Astrocyte of the spinal cord (primary cell): ENCODE data around the gene PLA2R1.

Experiments used
- DNase-seq: peaks from one replicate; pipeline ENCODE4 v3.0.0; 2011; ENCODE audit warnings: low read depth, low spot score
- H3K4me3 ChIP-seq: 2 replicates; pipeline ENCODE4 v1.5.1; 2011; ENCODE audit warnings: low read depth, mild to moderate bottlenecking, low read length, moderate library complexity
- in situ Hi-C: cut with HindIII; loops from 2 replicates; pipeline ENCODE4 v1.10.0; 2017; ENCODE audit warnings: low sequenced_read_pairs
- TF ChIP-seq, protein P1 (sequence below): IDR thresholded peaks from 2 replicates; pipeline ENCODE4 v1.5.1; 2012; ENCODE audit warnings: low read depth, mild to moderate bottlenecking, low read length, inconsistent platforms

The PLA2R1 gene

DNA sequence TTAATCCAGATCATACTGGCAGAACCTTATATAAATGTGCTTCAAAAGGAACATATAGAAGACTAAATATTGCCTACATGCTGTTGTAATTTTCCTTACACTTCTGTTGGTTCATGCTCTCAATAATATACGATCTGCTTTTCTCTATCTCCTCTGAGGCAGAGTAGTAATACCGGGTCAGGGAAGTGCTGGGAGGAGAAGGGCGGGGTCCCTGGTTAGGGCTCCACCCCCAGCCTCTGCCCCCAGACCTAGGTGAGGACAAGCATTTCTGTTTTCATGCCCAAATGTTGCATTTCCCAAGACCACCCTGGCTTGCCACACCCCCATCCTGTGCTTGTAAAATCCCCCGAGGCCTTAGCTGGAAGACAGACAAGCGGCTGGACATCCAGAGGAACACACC lies 55.3 kb downstream of the PLA2R1 start:
- DNase-seq = no peak
- H3K4me3 ChIP-seq = no peak overlapping the region
- TF ChIP-seq, protein P1, sequence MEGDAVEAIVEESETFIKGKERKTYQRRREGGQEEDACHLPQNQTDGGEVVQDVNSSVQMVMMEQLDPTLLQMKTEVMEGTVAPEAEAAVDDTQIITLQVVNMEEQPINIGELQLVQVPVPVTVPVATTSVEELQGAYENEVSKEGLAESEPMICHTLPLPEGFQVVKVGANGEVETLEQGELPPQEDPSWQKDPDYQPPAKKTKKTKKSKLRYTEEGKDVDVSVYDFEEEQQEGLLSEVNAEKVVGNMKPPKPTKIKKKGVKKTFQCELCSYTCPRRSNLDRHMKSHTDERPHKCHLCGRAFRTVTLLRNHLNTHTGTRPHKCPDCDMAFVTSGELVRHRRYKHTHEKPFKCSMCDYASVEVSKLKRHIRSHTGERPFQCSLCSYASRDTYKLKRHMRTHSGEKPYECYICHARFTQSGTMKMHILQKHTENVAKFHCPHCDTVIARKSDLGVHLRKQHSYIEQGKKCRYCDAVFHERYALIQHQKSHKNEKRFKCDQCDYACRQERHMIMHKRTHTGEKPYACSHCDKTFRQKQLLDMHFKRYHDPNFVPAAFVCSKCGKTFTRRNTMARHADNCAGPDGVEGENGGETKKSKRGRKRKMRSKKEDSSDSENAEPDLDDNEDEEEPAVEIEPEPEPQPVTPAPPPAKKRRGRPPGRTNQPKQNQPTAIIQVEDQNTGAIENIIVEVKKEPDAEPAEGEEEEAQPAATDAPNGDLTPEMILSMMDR = no peak
- in situ Hi-C loops = no loop called here

DNA sequence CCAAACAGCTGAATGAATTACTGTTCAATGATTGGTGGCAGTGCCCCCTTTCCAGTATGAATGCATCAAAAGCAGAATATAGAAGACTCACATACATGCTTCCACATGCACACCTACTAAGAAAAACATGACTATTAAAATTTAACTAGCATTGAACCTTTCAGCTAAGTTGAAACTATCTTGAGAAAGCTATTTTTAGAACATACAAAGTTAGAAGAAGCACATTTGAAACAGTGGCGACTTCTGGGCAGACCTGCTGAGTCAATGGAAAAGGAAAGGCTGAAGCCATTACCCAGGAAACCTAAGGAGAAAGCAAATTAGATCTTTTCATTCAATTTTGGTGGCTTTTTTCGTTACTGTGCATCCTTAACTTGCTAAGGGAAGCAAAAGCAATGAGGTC lies 55.9 kb downstream of the PLA2R1 start:
- TF ChIP-seq, protein P1 = no peak
- in situ Hi-C loops = no loop called here
- H3K4me3 ChIP-seq = no peak overlapping the region
- no peak for DNase-seq

DNA sequence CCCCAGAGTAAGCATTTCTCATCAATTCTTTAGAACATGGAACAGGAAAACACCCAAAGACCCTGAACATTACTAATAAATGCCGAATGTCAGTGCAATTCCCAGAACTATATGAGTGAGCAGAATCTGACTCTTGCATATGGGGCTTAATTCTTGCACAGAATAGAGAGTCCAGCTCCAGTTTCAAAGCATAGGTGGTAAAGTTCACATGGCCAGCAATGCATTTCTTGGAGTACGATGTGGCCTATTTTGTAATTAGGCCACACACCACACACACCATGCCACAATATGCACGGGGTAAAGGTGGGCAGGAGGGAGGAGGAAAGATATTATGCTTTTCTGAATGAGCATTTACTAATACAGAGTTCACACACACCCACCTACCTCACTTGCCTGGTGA lies 56.5 kb downstream of the PLA2R1 start:
- TF ChIP-seq, protein P1 = no peak
- no peak for DNase-seq
- no peak overlapping the region for H3K4me3 ChIP-seq
- in situ Hi-C loops = no loop called here

DNA sequence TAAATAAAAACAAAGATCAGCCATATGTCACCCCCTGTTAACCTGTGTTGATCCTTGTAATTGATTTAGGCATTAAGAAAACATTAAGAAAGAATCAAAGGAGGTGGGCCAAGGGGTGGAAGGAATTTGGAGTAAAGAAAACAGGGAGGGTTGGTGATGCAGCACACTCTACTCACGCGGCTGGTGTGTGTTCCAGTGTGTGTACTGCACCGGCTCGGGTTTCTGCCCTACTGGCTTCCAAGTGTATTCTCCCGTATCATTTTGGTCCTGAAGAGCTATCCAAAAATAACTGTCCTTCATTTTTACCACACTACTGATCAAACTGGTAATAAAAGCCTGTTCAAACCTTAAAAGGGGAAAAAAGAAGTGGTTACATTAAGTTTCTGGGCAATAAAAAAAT lies 56.9 kb downstream of the PLA2R1 start:
- in situ Hi-C loops = no loop called here

DNA sequence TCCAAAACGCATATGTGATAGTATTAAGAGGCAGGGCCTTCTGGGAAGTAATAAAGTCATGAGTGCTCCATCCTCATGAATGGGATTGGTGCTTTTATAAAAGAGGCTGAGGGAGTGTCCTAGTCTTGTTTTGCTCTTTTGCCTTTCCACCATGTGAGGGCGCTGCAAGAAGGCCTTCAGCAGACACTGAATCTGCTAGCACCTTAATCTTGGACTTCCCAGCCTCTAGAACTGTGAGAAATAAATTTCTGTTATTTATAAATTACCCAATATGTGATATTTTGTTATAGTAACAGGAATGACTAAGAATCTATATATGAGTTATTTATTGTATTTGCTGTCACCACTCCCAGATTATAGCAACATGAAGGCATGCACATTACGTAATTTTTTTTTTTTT lies 63.5 kb downstream of the PLA2R1 start:
- no peak overlapping the region for H3K4me3 ChIP-seq
- no peak for DNase-seq
- in situ Hi-C loops = no loop called here
- TF ChIP-seq, protein P1 = peak; percentile 27

More for the DNA sequence above, 56.9 kb downstream of the PLA2R1 start:
- H3K4me3 ChIP-seq = no peak overlapping the region
- no peak for DNase-seq
- TF ChIP-seq, protein P1 = no peak

DNA sequence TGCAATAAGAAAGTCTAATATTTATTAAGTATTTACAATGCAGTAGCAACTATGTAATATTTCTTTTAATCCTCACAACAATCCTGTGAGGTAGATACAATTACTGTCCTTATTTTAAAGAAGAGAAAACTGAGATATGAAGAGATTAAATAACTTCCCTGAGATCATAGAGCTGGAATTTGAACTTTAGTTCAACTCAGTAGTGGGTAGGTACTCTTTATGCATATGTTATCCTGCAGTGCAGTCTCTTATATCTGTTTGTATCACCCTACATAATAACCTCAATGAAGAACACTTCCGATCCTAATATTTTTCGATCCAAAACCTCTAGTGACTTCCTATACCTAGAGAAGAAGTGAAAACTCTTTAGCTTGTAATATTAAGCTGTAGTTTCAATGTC lies 64.2 kb downstream of the PLA2R1 start:
- no peak for DNase-seq
- no peak overlapping the region for H3K4me3 ChIP-seq
- TF ChIP-seq, protein P1 = no peak
- in situ Hi-C loops = no loop called here

DNA sequence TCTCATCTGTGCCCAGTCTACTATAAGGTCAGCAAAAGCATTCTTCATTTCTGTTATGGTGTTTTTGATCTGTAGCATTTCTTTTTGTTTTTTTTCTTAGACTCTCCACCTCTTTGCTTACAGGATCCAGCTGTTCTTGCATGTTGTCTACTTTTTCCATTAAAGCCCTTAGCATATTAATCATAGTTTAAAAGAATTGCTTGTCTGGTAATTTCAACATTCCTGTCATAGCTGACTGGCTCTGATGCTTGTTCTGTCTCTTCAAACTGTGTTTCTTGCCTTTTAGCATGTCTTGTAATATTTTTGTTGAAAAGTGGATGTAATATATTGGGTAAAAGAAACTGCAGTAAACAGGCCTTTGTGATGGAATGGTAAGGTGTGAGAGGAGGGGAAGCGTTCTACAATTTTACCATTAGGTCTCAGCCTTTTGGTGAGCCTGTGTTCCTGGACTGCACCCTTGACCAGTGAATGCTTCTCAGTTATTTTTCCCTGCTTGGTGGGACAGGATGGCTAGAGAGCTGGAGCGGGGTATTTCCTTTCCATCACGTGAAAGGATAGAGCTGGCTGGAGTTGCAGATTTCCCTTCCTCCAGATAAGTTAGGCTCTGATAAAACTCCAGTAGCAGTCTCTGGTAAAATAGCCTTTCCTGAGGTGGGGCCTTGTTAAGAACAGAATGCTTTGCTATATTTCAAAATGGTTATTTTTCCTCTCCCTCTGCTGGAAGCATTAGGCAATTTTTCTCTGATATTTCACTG lies 65.4 kb downstream of the PLA2R1 start:
- no peak overlapping the region for H3K4me3 ChIP-seq
- DNase-seq = peak; percentile 8
- in situ Hi-C loops = no loop called here
- TF ChIP-seq, protein P1 = no peak
